ENCODE data around the gene CAV1. TPM values are rescaled to one million over a fixed set of nuclear protein-coding genes. Genes with fewer than 3 reads are reported as not detected.

Gene CAV1
- total and polyA plus RNA-seq, 2 experiments from 2014 or later = 16.0 to 21.1 TPM

GRCh38 chr7:116578526-116578925 lies 53.7 kb downstream of the CAV1 start:
- H3K36me3 Mint-ChIP-seq (ENCODE audit: low read depth) = no peaks in the 10 kb centered on the region
- Histone ChIP-seq H3K27me3 (ENCODE audit: insufficient read depth) (no peaks in the 10 kb centered on the region), H4K20me1 (replicated peaks; ENCODE audit: insufficient read depth) (no peaks in the 10 kb centered on the region), H3F3A (replicated peaks; ENCODE audit: low read depth) (no peaks in the 10 kb centered on the region), H3K4me2 (no peak overlapping the region), H3K79me2 (replicated peaks; ENCODE audit: insufficient read depth) (no peaks in the 10 kb centered on the region), H3K36me3 (ENCODE audit: insufficient read depth) (no peaks in the 10 kb centered on the region), H3K4me3 (no peak overlapping the region), H3K4me1 (ENCODE audit: insufficient read depth) (no peaks in the 10 kb centered on the region), H3K27ac (ENCODE audit: low read depth) (no peak overlapping the region), H3K9me2 (ENCODE audit: insufficient read depth) (peaks cover 6% of the 10 kb centered on the region), H2AFZ (no peak overlapping the region)
- DNase-seq (ENCODE audit: low spot score) = no peak
- TF ChIP-seq CTCF (conservative IDR thresholded peaks at IDR 0.05; ENCODE audit: low read depth in 2 of 2) (no peak), POLR2AphosphoS5 (IDR thresholded peaks at IDR 0.05; ENCODE audit: low read depth) (no peak), EZH2 (IDR thresholded peaks at IDR 0.05; ENCODE audit: low read depth, unreplicated experiment) (no peak), CREB1 (CRISPR knock-in tag; IDR thresholded peaks at IDR 0.05; ENCODE audit: low read depth) (no peak), EZH2phosphoT487 (IDR thresholded peaks at IDR 0.05; ENCODE audit: unreplicated experiment) (no peak), ZNF114 (CRISPR knock-in tag; IDR thresholded peaks at IDR 0.05) (no peak), ZNF331 (CRISPR knock-in tag; IDR thresholded peaks at IDR 0.05; ENCODE audit: low read depth) (no peak), ZNF462 (CRISPR knock-in tag; IDR thresholded peaks at IDR 0.05) (no peak), STAT1 (IDR thresholded peaks at IDR 0.05; ENCODE audit: unreplicated experiment) (no peak), NANOG (IDR thresholded peaks at IDR 0.05; ENCODE audit: borderline replicate concordance) (no peak)
- no peak overlapping the region for H3K27ac Mint-ChIP-seq
- no peak for ATAC-seq
- no peak overlapping the region for H3K4me3 Mint-ChIP-seq
- H3K9me3 Mint-ChIP-seq = no peaks in the 10 kb centered on the region
- no peaks in the 10 kb centered on the region for H3K27me3 Mint-ChIP-seq (ENCODE audit: insufficient read depth, low read depth, poor library complexity)
- H3K4me1 Mint-ChIP-seq = no peaks in the 10 kb centered on the region; the same call in 2 of the 3 replicates
